PC-9 (cell line): ENCODE data around the gene CLDN16. TPM values are rescaled to one million over a fixed set of nuclear protein-coding genes. Genes with fewer than 3 reads are reported as not detected.

Experiments used
- BruUV-seq: library from RNA; stranded (reverse); fragments of 400-500 nt; replicated peaks from 2 replicates; lab custom pipeline; 2021; lab: Mats Ljungman, UMichigan
- CTCF ChIA-PET: fragments of 300-600 bp; sonication (Branson Sonifier 250); formaldehyde crosslinking; loops from one replicate; lab custom pipeline; 2022; ENCODE audit warnings: antibody characterized with exemption; lab: Charles Lee
- POLR2A ChIA-PET: fragments of 300-600 bp; sonication (Branson Sonifier 250); formaldehyde crosslinking; loops from one replicate; lab custom pipeline; 2022; ENCODE audit warnings: antibody characterized with exemption; ENCODE audit not compliant: unreplicated experiment; lab: Charles Lee
- DNase-seq, 2 experiments: peaks; one replicate each; pipeline versions ENCODE4 v3.0.0 to v3.0.0-alpha.2; 2015 to 2022; ENCODE audit warnings: mixed read lengths in 1 of 2
- H2AFZ ChIP-seq: fragments of 200-600 bp; sonication (generic); 2 replicates; pipeline ENCODE4 v1.8.1; 2017; ENCODE audit warnings: antibody characterized with exemption
- H3F3A ChIP-seq: fragments of 200-600 bp; sonication (generic); 2 replicates; pipeline ENCODE4 v1.8.1; 2017; ENCODE audit warnings: antibody characterized with exemption, mild to moderate bottlenecking, low read depth; ENCODE audit not compliant: insufficient read depth
- H3K27ac ChIP-seq: fragments of 200-600 bp; sonication (generic); 2 replicates; pipeline ENCODE4 v1.6.1; 2016; ENCODE audit warnings: mixed run types
- H3K27me3 ChIP-seq: fragments of 200-600 bp; sonication (generic); 2 replicates; pipeline ENCODE4 v1.6.1; 2016; ENCODE audit warnings: low read depth, mixed run types; ENCODE audit not compliant: insufficient read depth
- H3K36me3 ChIP-seq: fragments of 200-600 bp; sonication (generic); 2 replicates; pipeline ENCODE4 v1.6.1; 2016; ENCODE audit warnings: low read depth, mixed run types
- H3K4me1 ChIP-seq: fragments of 200-600 bp; sonication (generic); replicated peaks from 2 replicates; pipeline ENCODE4 v1.6.1; 2016; ENCODE audit warnings: mixed run types; ENCODE audit not compliant: insufficient read depth
- H3K4me2 ChIP-seq: fragments of 200-600 bp; sonication (generic); 2 replicates; pipeline ENCODE4 v1.6.1; 2017; ENCODE audit warnings: mixed run types
- H3K4me3 ChIP-seq: fragments of 200-600 bp; sonication (generic); 2 replicates; pipeline ENCODE4 v1.6.1; 2016; ENCODE audit warnings: mixed run types
- H3K79me2 ChIP-seq: fragments of 200-600 bp; sonication (generic); 2 replicates; pipeline ENCODE4 v1.6.1; 2017; ENCODE audit warnings: low read depth, mixed run types
- H3K9me2 ChIP-seq: fragments of 200-600 bp; sonication (generic); 2 replicates; pipeline ENCODE4 v1.8.1; 2017; ENCODE audit warnings: mild to moderate bottlenecking; ENCODE audit not compliant: insufficient read depth
- H3K9me3 ChIP-seq: fragments of 200-600 bp; sonication (generic); 2 replicates; pipeline ENCODE4 v1.8.1; 2016; ENCODE audit warnings: low read depth; ENCODE audit not compliant: insufficient read depth
- H4K20me1 ChIP-seq: fragments of 200-600 bp; sonication (generic); 2 replicates; pipeline ENCODE4 v1.8.1; 2017; ENCODE audit not compliant: insufficient read depth
- CTCF ChIP-seq: fragments of 200-600 bp; sonication (generic); conservative IDR thresholded peaks from 2 replicates; pipeline ENCODE4 v1.6.1; 2017; ENCODE audit warnings: mixed run types, antibody characterized with exemption, mild to moderate bottlenecking, moderate library complexity
- EZH2 ChIP-seq: fragments of 200-600 bp; sonication (generic); IDR thresholded peaks from 2 replicates; pipeline ENCODE4 v1.8.0; 2017; ENCODE audit warnings: antibody characterized with exemption, low read depth
- intact Hi-C: fragments of 100-400 bp; cut with micrococcal nuclease; formaldehyde crosslinking; loops from one replicate; pipeline ENCODE4 v1.10.0; 2022; ENCODE audit not compliant: unreplicated experiment
- total RNA-seq: library from RNA; stranded (reverse); gene quantifications from 2 replicates; pipeline ENCODE4 v1.2.3, GENCODE V29; 2021

CLDN16 gene
- total RNA-seq, 1 experiment from 2014 or later: 0.46 TPM

- Histone ChIP-seq H3K4me1 (no peaks in the 10 kb centered on the region), H3K9me2 (no peaks in the 10 kb centered on the region), H3F3A (no peaks in the 10 kb centered on the region), H3K79me2 (no peaks in the 10 kb centered on the region), H3K36me3 (no peaks in the 10 kb centered on the region), H4K20me1 (no peaks in the 10 kb centered on the region), H3K4me3 (no peak overlapping the region), H2AFZ (no peak overlapping the region), H3K27ac (no peak overlapping the region), H3K9me3 (peaks cover 11% of the 10 kb centered on the region; the same call in 1 of the 2 replicates), H3K4me2 (no peak overlapping the region), H3K27me3 (no peaks in the 10 kb centered on the region)
- ChIA-PET POLR2A (no interaction called here), CTCF (no interaction called here)
- no TSS peak for BruUV-seq
- DNase-seq: no peak
- TF ChIP-seq CTCF (no peak), EZH2 (no peak)
- intact Hi-C loops: no loop called here
These were observed 44.3 kb downstream of the CLDN16 start for GRCh38 chr3:190432216-190432615.

- no peaks in the 10 kb centered on the region for H3K27me3 ChIP-seq
- H3K79me2 ChIP-seq: no peaks in the 10 kb centered on the region
- BruUV-seq: no TSS peak
- intact Hi-C loops: no loop called here
- no peak overlapping the region for H3K4me3 ChIP-seq
- H3K27ac ChIP-seq: no peak overlapping the region
- ChIA-PET CTCF (no interaction called here), POLR2A (no interaction called here)
- no peaks in the 10 kb centered on the region for H3F3A ChIP-seq
- no peak overlapping the region for H3K4me2 ChIP-seq
- H3K9me2 ChIP-seq: no peaks in the 10 kb centered on the region
- peaks cover 11% of the 10 kb centered on the region; the same call in 1 of the 2 replicates for H3K9me3 ChIP-seq
- H2AFZ ChIP-seq: no peak overlapping the region
- TF ChIP-seq CTCF (no peak), EZH2 (no peak)
- no peaks in the 10 kb centered on the region for H3K36me3 ChIP-seq
- DNase-seq: no peak
- no peaks in the 10 kb centered on the region for H4K20me1 ChIP-seq
- H3K4me1 ChIP-seq: no peaks in the 10 kb centered on the region
These were observed 45.7 kb downstream of the CLDN16 start for GRCh38 chr3:190433626-190434025.

GRCh38 chr3:190435618-190436017, 47.7 kb downstream of the CLDN16 start:
- ChIA-PET CTCF (no interaction called here), POLR2A (no interaction called here)
- Histone ChIP-seq H4K20me1 (no peaks in the 10 kb centered on the region), H3K79me2 (no peaks in the 10 kb centered on the region), H3K4me2 (no peak overlapping the region), H3K9me3 (peaks cover 11% of the 10 kb centered on the region), H3F3A (no peaks in the 10 kb centered on the region), H3K4me1 (no peaks in the 10 kb centered on the region), H3K4me3 (no peak overlapping the region), H3K9me2 (no peaks in the 10 kb centered on the region), H3K36me3 (no peaks in the 10 kb centered on the region), H3K27me3 (no peaks in the 10 kb centered on the region), H3K27ac (no peak overlapping the region), H2AFZ (peak overlapping the region; percentile 21; the same call in 1 of the 2 replicates)
- intact Hi-C loops: no loop called here
- peak in 1 of 2 experiments; percentile 17 for DNase-seq
- TF ChIP-seq EZH2 (no peak), CTCF (no peak)
- BruUV-seq: no TSS peak
